ENCODE data around the gene GABPB2.

GABPB2 gene

GRCh38 chr1:151051356-151052009 is 19.1 kb upstream of the GABPB2 start:
- FAIRE-seq (no peak), DNase-seq (ENCODE audit: insufficient read length, low spot score) (no peak)
- no peak for TF ChIP-seq POLR2A (IDR thresholded peaks at IDR 0.05; ENCODE audit: low read depth, low read length)

GRCh38 chr1:151054971-151055547 is 15.5 kb upstream of the GABPB2 start:
- DNase-seq (ENCODE audit: insufficient read length, low spot score) (no peak), FAIRE-seq (no peak)
- no peak for TF ChIP-seq POLR2A (IDR thresholded peaks at IDR 0.05; ENCODE audit: low read depth, low read length)

GRCh38 chr1:151055581-151055980 is 15.0 kb upstream of the GABPB2 start:
- DNase-seq (ENCODE audit: insufficient read length, low spot score), result no peak
- no peak for FAIRE-seq
- TF ChIP-seq POLR2A (IDR thresholded peaks at IDR 0.05; ENCODE audit: low read depth, low read length), result no peak

- no peak for TF ChIP-seq POLR2A (IDR thresholded peaks at IDR 0.05; ENCODE audit: low read depth, low read length)
- DNase-seq (ENCODE audit: insufficient read length, low spot score) (no peak), FAIRE-seq (no peak)
Observed at GRCh38 chr1:151056149-151056548, 14.4 kb upstream of the GABPB2 start.

- DNase-seq (ENCODE audit: insufficient read length, low spot score), result no peak
- no peak for FAIRE-seq
- no peak for TF ChIP-seq POLR2A (IDR thresholded peaks at IDR 0.05; ENCODE audit: low read depth, low read length)
Observed at GRCh38 chr1:151058692-151059091, 11.9 kb upstream of the GABPB2 start.

GRCh38 chr1:151059109-151060006 is 11.2 kb upstream of the GABPB2 start, which contains the start of gene CDC42SE1:
Gene CDC42SE1 (minus strand): TSS chr1:151059622. CDS start chr1:151055730, 3,892 bp downstream.
- FAIRE-seq, result no peak

GRCh38 chr1:151060007-151060656 is 10.4 kb upstream of the GABPB2 start, which contains the start of gene MLLT11:
Gene MLLT11 (plus strand): TSS chr1:151060397. CDS start chr1:151067225, 6,828 bp downstream.
- TF ChIP-seq POLR2A (IDR thresholded peaks at IDR 0.05; ENCODE audit: low read depth, low read length), result peak; percentile 58; the same call in 1 of the 2 replicates
- peak; percentile 54 for DNase-seq (ENCODE audit: insufficient read length, low spot score)
- FAIRE-seq, result no peak

More at GRCh38 chr1:151059109-151060006, 11.2 kb upstream of the GABPB2 start, which contains the start of gene CDC42SE1:
- peak; percentile 96 for TF ChIP-seq POLR2A (IDR thresholded peaks at IDR 0.05; ENCODE audit: low read depth, low read length)
- peak; percentile 94 for DNase-seq (ENCODE audit: insufficient read length, low spot score)

GRCh38 chr1:151060657-151061421 is 9.7 kb upstream of the GABPB2 start:
- no peak for TF ChIP-seq POLR2A (IDR thresholded peaks at IDR 0.05; ENCODE audit: low read depth, low read length)
- FAIRE-seq, result no peak
- DNase-seq (ENCODE audit: insufficient read length, low spot score), result no peak

- TF ChIP-seq POLR2A (IDR thresholded peaks at IDR 0.05; ENCODE audit: low read depth, low read length), result no peak
- DNase-seq (ENCODE audit: insufficient read length, low spot score) (no peak), FAIRE-seq (no peak)
Observed at GRCh38 chr1:151061704-151062103, 8.9 kb upstream of the GABPB2 start.

- FAIRE-seq, result no peak
- TF ChIP-seq POLR2A (IDR thresholded peaks at IDR 0.05; ENCODE audit: low read depth, low read length), result no peak
Observed at GRCh38 chr1:151062741-151063371, 7.7 kb upstream of the GABPB2 start.

GRCh38 chr1:151065089-151065645 is 5.4 kb upstream of the GABPB2 start:
- DNase-seq (ENCODE audit: insufficient read length, low spot score) (no peak), FAIRE-seq (no peak)
- TF ChIP-seq POLR2A (IDR thresholded peaks at IDR 0.05; ENCODE audit: low read depth, low read length), result no peak

More at GRCh38 chr1:151062741-151063371, 7.7 kb upstream of the GABPB2 start:
- DNase-seq (ENCODE audit: insufficient read length, low spot score), result peak; percentile 94

- TF ChIP-seq POLR2A (IDR thresholded peaks at IDR 0.05; ENCODE audit: low read depth, low read length), result no peak
- DNase-seq (ENCODE audit: insufficient read length, low spot score), result no peak
- no peak for FAIRE-seq
Observed at GRCh38 chr1:151067185-151067584, 3.4 kb upstream of the GABPB2 start.
